ENCODE data around the gene TECPR1. TPM values are rescaled to one million over a fixed set of nuclear protein-coding genes. Genes with fewer than 3 reads are reported as not detected.

TECPR1 gene
- total and polyA plus RNA-seq, 2 donors (not counting 1 experiment from before 2014, with no cell fraction given) = 3.7 to 39.0 TPM

- no peaks in the 10 kb centered on the region for H3K79me2 ChIP-seq (ENCODE audit: control insufficient read depth, insufficient read depth, low read length)
- no peaks in the 10 kb centered on the region for H4K20me1 ChIP-seq (ENCODE audit: control insufficient read depth, extremely low read depth, insufficient read depth, low read length)
- H3K9me3 ChIP-seq (ENCODE audit: control insufficient read depth, insufficient read depth, low read depth, low read length) = no peaks in the 10 kb centered on the region
- no peak overlapping the region for H3K27ac ChIP-seq (ENCODE audit: insufficient read depth, low read length)
- no peak overlapping the region for H3K4me3 ChIP-seq (replicated peaks in 1 of 4; ENCODE audit: control extremely low read depth in 1 of 4, insufficient read depth in 1 of 4, low read depth in 3 of 4, low read length in 4 of 4)
- H3K36me3 ChIP-seq (ENCODE audit: control insufficient read depth, insufficient read depth, low read length) = peaks cover 3% of the 10 kb centered on the region
- no peak for DNase-seq (ENCODE audit: low read depth in 2 of 2)
- TF ChIP-seq CTCF (conservative IDR thresholded peaks at IDR 0.05 in 1 of 2, IDR thresholded peaks at IDR 0.05 in 1 of 2; ENCODE audit: low read depth in 1 of 2, low read length in 2 of 2) (no peak), EZH2 (IDR thresholded peaks at IDR 0.05; ENCODE audit: low read length, missing control alignments) (no peak)
- H3K9ac ChIP-seq (ENCODE audit: insufficient read depth, low read length) = no peak overlapping the region
- no peak overlapping the region for H2AFZ ChIP-seq (ENCODE audit: low read length)
- no peaks in the 10 kb centered on the region for H3K4me1 ChIP-seq (ENCODE audit: control insufficient read depth, extremely low read depth, insufficient read depth, low read length)
- H3K27me3 ChIP-seq (ENCODE audit: control insufficient read depth, insufficient read depth, low read length) = no peaks in the 10 kb centered on the region
- no peak overlapping the region for H3K4me2 ChIP-seq (ENCODE audit: extremely low read depth, insufficient read depth, low read length)
Observed at GRCh38 chr7:98227939-98228338, 24.1 kb downstream of the TECPR1 start.

- H2AFZ ChIP-seq (ENCODE audit: low read length) = no peak overlapping the region
- H3K79me2 ChIP-seq (ENCODE audit: control insufficient read depth, insufficient read depth, low read length) = no peaks in the 10 kb centered on the region
- TF ChIP-seq EZH2 (IDR thresholded peaks at IDR 0.05; ENCODE audit: low read length, missing control alignments) = no peak
- TF ChIP-seq CTCF (conservative IDR thresholded peaks at IDR 0.05 in 1 of 2, IDR thresholded peaks at IDR 0.05 in 1 of 2; ENCODE audit: low read depth in 1 of 2, low read length in 2 of 2) = no peak
- no peak overlapping the region for H3K9ac ChIP-seq (ENCODE audit: insufficient read depth, low read length)
- no peaks in the 10 kb centered on the region for H3K4me1 ChIP-seq (ENCODE audit: control insufficient read depth, extremely low read depth, insufficient read depth, low read length)
- no peak overlapping the region for H3K4me3 ChIP-seq (replicated peaks in 1 of 4; ENCODE audit: control extremely low read depth in 1 of 4, insufficient read depth in 1 of 4, low read depth in 3 of 4, low read length in 4 of 4)
- H3K27ac ChIP-seq (ENCODE audit: insufficient read depth, low read length) = no peak overlapping the region
- no peak for DNase-seq (ENCODE audit: low read depth in 2 of 2)
- peaks cover 5% of the 10 kb centered on the region for H3K36me3 ChIP-seq (ENCODE audit: control insufficient read depth, insufficient read depth, low read length)
- H3K4me2 ChIP-seq (ENCODE audit: extremely low read depth, insufficient read depth, low read length) = no peak overlapping the region
- no peaks in the 10 kb centered on the region for H3K27me3 ChIP-seq (ENCODE audit: control insufficient read depth, insufficient read depth, low read length)
- no peaks in the 10 kb centered on the region for H4K20me1 ChIP-seq (ENCODE audit: control insufficient read depth, extremely low read depth, insufficient read depth, low read length)
- H3K9me3 ChIP-seq (ENCODE audit: control insufficient read depth, insufficient read depth, low read depth, low read length) = no peaks in the 10 kb centered on the region
Observed at GRCh38 chr7:98225913-98226614, 26.0 kb downstream of the TECPR1 start.

- no peaks in the 10 kb centered on the region for H3K9me3 ChIP-seq (ENCODE audit: control insufficient read depth, insufficient read depth, low read depth, low read length)
- DNase-seq (ENCODE audit: low read depth in 2 of 2) = no peak
- peaks cover 4% of the 10 kb centered on the region for H3K36me3 ChIP-seq (ENCODE audit: control insufficient read depth, insufficient read depth, low read length)
- no peak overlapping the region for H3K4me2 ChIP-seq (ENCODE audit: extremely low read depth, insufficient read depth, low read length)
- H3K9ac ChIP-seq (ENCODE audit: insufficient read depth, low read length) = no peak overlapping the region
- H3K79me2 ChIP-seq (ENCODE audit: control insufficient read depth, insufficient read depth, low read length) = no peaks in the 10 kb centered on the region
- no peak overlapping the region for H3K4me3 ChIP-seq (replicated peaks in 1 of 4; ENCODE audit: control extremely low read depth in 1 of 4, insufficient read depth in 1 of 4, low read depth in 3 of 4, low read length in 4 of 4)
- H4K20me1 ChIP-seq (ENCODE audit: control insufficient read depth, extremely low read depth, insufficient read depth, low read length) = no peaks in the 10 kb centered on the region
- H3K27me3 ChIP-seq (ENCODE audit: control insufficient read depth, insufficient read depth, low read length) = no peaks in the 10 kb centered on the region
- H3K4me1 ChIP-seq (ENCODE audit: control insufficient read depth, extremely low read depth, insufficient read depth, low read length) = no peaks in the 10 kb centered on the region
- TF ChIP-seq CTCF (conservative IDR thresholded peaks at IDR 0.05 in 1 of 2, IDR thresholded peaks at IDR 0.05 in 1 of 2; ENCODE audit: low read depth in 1 of 2, low read length in 2 of 2) (no peak), EZH2 (IDR thresholded peaks at IDR 0.05; ENCODE audit: low read length, missing control alignments) (no peak)
- no peak overlapping the region for H3K27ac ChIP-seq (ENCODE audit: insufficient read depth, low read length)
- H2AFZ ChIP-seq (ENCODE audit: low read length) = no peak overlapping the region
Observed at GRCh38 chr7:98224701-98225181, 27.3 kb downstream of the TECPR1 start.
